WTC11 (cell line): ENCODE measurements around the gene GPHA2. TPM values are rescaled to one million over a fixed set of nuclear protein-coding genes. Genes with fewer than 3 reads are reported as not detected.

Experiments used
- ATAC-seq: fragments of 200-7000 bp; cut with Tn5 transposase; 2 replicates; pipeline ENCODE4 v1.10.0; 2021; ENCODE audit warnings: mild to moderate bottlenecking, moderate library complexity
- CTCF ChIA-PET: fragments of 300-600 bp; sonication (Branson Sonifier 250); formaldehyde crosslinking; loops from one replicate; lab custom pipeline; 2021; ENCODE audit warnings: antibody characterized with exemption; lab: Charles Lee
- POLR2A ChIA-PET: fragments of 350-600 bp; sonication (Branson Sonifier 250); formaldehyde crosslinking; loops from one replicate; lab custom pipeline; 2021; ENCODE audit warnings: antibody characterized with exemption; lab: Charles Lee
- DNase-seq: peaks from one replicate; pipeline ENCODE4 v3.0.0; 2021; ENCODE audit warnings: low spot score
- H3K27ac Mint-ChIP-seq: 2 replicates; pipeline ENCODE4 v1.8.0; 2021; ENCODE audit warnings: mixed read lengths
- H3K27me3 Mint-ChIP-seq: 2 replicates; pipeline ENCODE4 v1.8.0; 2021; ENCODE audit warnings: low read depth, mild to moderate bottlenecking, moderate library complexity, mixed read lengths
- H3K36me3 Mint-ChIP-seq: 2 replicates; pipeline ENCODE4 v1.8.0; 2021; ENCODE audit warnings: mixed read lengths
- H3K4me1 Mint-ChIP-seq: 2 replicates; pipeline ENCODE4 v1.8.0; 2022; ENCODE audit warnings: mixed read lengths
- H3K4me3 Mint-ChIP-seq: 2 replicates; pipeline ENCODE4 v1.8.0; 2021; ENCODE audit warnings: mild to moderate bottlenecking, moderate library complexity, mixed read lengths
- H3K9me3 Mint-ChIP-seq: 2 replicates; pipeline ENCODE4 v1.8.0; 2021; ENCODE audit warnings: mixed read lengths
- ATF1 ChIP-seq: sonication (generic); formaldehyde crosslinking; IDR thresholded peaks from 2 replicates; pipeline ENCODE4 v1.8.1; 2023; ENCODE audit warnings: mild to moderate bottlenecking, moderate library complexity, missing genetic modification reagents
- ELF4 ChIP-seq: sonication (generic); formaldehyde crosslinking; IDR thresholded peaks from 2 replicates; pipeline ENCODE4 v1.8.1; 2022; ENCODE audit warnings: low read depth, mild to moderate bottlenecking, moderate library complexity, missing genetic modification reagents
- FOXP1 ChIP-seq: sonication (generic); formaldehyde crosslinking; IDR thresholded peaks from 2 replicates; pipeline ENCODE4 v1.8.0; 2022; ENCODE audit warnings: missing genetic modification reagents, mild to moderate bottlenecking, moderate library complexity, borderline replicate concordance
- KAT7 ChIP-seq: sonication (generic); formaldehyde crosslinking; IDR thresholded peaks from 2 replicates; pipeline ENCODE4 v1.8.1; 2023; ENCODE audit warnings: missing genetic modification reagents, mild to moderate bottlenecking, borderline replicate concordance
- MYBL2 ChIP-seq: sonication (generic); formaldehyde crosslinking; IDR thresholded peaks from 2 replicates; pipeline ENCODE4 v1.8.1; 2023; ENCODE audit warnings: mild to moderate bottlenecking, moderate library complexity, missing genetic modification reagents
- NR1H2 ChIP-seq: sonication (generic); formaldehyde crosslinking; IDR thresholded peaks from 2 replicates; pipeline ENCODE4 v1.9.0; 2021; ENCODE audit warnings: mild to moderate bottlenecking, moderate library complexity, missing genetic modification reagents
- RELA ChIP-seq: sonication (generic); formaldehyde crosslinking; IDR thresholded peaks from 2 replicates; pipeline ENCODE4 v1.8.1; 2022; ENCODE audit warnings: missing genetic modification reagents, mild to moderate bottlenecking, borderline replicate concordance
- SMAD3 ChIP-seq: sonication (generic); formaldehyde crosslinking; IDR thresholded peaks from 2 replicates; pipeline ENCODE4 v1.8.0; 2022; ENCODE audit warnings: missing genetic modification reagents, mild to moderate bottlenecking, borderline replicate concordance
- SMAD4 ChIP-seq: sonication (generic); formaldehyde crosslinking; IDR thresholded peaks from 2 replicates; pipeline ENCODE4 v1.8.0; 2022; ENCODE audit warnings: mild to moderate bottlenecking, missing genetic modification reagents
- SOX15 ChIP-seq: fragments of 250-450 bp; sonication (Bioruptor Pico); IDR thresholded peaks from 2 replicates; pipeline ENCODE4 v1.9.0; 2021; ENCODE audit warnings: mild to moderate bottlenecking
- TEAD4 ChIP-seq: sonication (generic); formaldehyde crosslinking; IDR thresholded peaks from 2 replicates; pipeline ENCODE4 v1.8.0; 2022; ENCODE audit warnings: mild to moderate bottlenecking, missing genetic modification reagents
- TP53 ChIP-seq: sonication (generic); formaldehyde crosslinking; IDR thresholded peaks from 2 replicates; pipeline ENCODE4 v1.8.1; 2023; ENCODE audit warnings: mild to moderate bottlenecking, missing genetic modification reagents
- ZMAT4 ChIP-seq: fragments of 250-450 bp; sonication (Bioruptor Pico); IDR thresholded peaks from 2 replicates; pipeline ENCODE4 v1.9.0; 2021; ENCODE audit warnings: mild to moderate bottlenecking
- ZNF121 ChIP-seq: sonication (generic); formaldehyde crosslinking; IDR thresholded peaks from 2 replicates; pipeline ENCODE4 v1.8.0; 2023; ENCODE audit warnings: missing genetic modification reagents
- ZNF232 ChIP-seq: sonication (generic); formaldehyde crosslinking; IDR thresholded peaks from 2 replicates; pipeline ENCODE4 v1.8.0; 2022; ENCODE audit warnings: mild to moderate bottlenecking, missing genetic modification reagents
- ZNF396 ChIP-seq: fragments of 250-450 bp; sonication (Bioruptor Pico); IDR thresholded peaks from 2 replicates; pipeline ENCODE4 v1.8.0; 2021; ENCODE audit warnings: mild to moderate bottlenecking, moderate library complexity, borderline replicate concordance
- ZNF423 ChIP-seq: fragments of 250-450 bp; sonication (Bioruptor Pico); IDR thresholded peaks from 2 replicates; pipeline ENCODE4 v2.1.2; 2022; ENCODE audit warnings: mild to moderate bottlenecking, moderate library complexity
- total RNA-seq: library from RNA; stranded (reverse); gene quantifications from 3 replicates; pipeline ENCODE4 v1.2.3, GENCODE V29; 2021
- TF ChIP-seq, protein P1 (sequence below): sonication (generic); formaldehyde crosslinking; IDR thresholded peaks from 2 replicates; pipeline ENCODE4 v1.8.1; 2022; ENCODE audit warnings: mild to moderate bottlenecking, moderate library complexity, missing genetic modification reagents
- TF ChIP-seq, protein P2 (sequence below): sonication (generic); formaldehyde crosslinking; IDR thresholded peaks from 2 replicates; pipeline ENCODE4 v1.8.0; 2023; ENCODE audit warnings: missing genetic modification reagents
- TF ChIP-seq, protein P3 (sequence below): sonication (generic); formaldehyde crosslinking; IDR thresholded peaks from 2 replicates; pipeline ENCODE4 v1.8.0; 2022; ENCODE audit warnings: mild to moderate bottlenecking, missing genetic modification reagents
- TF ChIP-seq, protein P4 (sequence below): sonication (generic); formaldehyde crosslinking; IDR thresholded peaks from 2 replicates; pipeline ENCODE4 v1.8.1; 2022; ENCODE audit warnings: mild to moderate bottlenecking, missing genetic modification reagents, moderate library complexity, borderline replicate concordance
- TF ChIP-seq, protein P5 (sequence below): fragments of 200-600 bp; IDR thresholded peaks from 2 replicates; pipeline ENCODE4 v1.8.0; 2022; ENCODE audit warnings: antibody characterized with exemption

GPHA2 gene
- total RNA-seq, 1 experiment from 2014 or later = 1.6 TPM

- TF ChIP-seq, protein P1, sequence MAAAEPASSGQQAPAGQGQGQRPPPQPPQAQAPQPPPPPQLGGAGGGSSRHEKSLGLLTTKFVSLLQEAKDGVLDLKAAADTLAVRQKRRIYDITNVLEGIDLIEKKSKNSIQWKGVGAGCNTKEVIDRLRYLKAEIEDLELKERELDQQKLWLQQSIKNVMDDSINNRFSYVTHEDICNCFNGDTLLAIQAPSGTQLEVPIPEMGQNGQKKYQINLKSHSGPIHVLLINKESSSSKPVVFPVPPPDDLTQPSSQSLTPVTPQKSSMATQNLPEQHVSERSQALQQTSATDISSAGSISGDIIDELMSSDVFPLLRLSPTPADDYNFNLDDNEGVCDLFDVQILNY = no peak
- no peak for TF ChIP-seq NR1H2
- TF ChIP-seq ZMAT4 (CRISPR knock-in tag) = no peak
These were observed 37.6 kb downstream of the GPHA2 start (continued) for GRCh38 chr11:64898076-64898445.

- no peaks in the 10 kb centered on the region for H3K9me3 Mint-ChIP-seq
- H3K36me3 Mint-ChIP-seq = peaks cover 6% of the 10 kb centered on the region; the same call in 1 of the 2 replicates
- ATAC-seq (no peak), DNase-seq (no peak)
- POLR2A ChIA-PET = no interaction called here
- 0 out of 2 replicates have a peak, but pooled peaks cover 2% of the 10 kb centered on the region for H3K4me1 Mint-ChIP-seq
- no peak overlapping the region for H3K27ac Mint-ChIP-seq
- no peak overlapping the region for H3K4me3 Mint-ChIP-seq
- no peaks in the 10 kb centered on the region for H3K27me3 Mint-ChIP-seq
- TF ChIP-seq KAT7 (no peak), SOX15 (CRISPR knock-in tag) (no peak), FOXP1 (CRISPR knock-in tag) (no peak), SMAD3 (CRISPR knock-in tag) (no peak), SMAD4 (CRISPR knock-in tag) (no peak), RELA (CRISPR knock-in tag) (no peak), ATF1 (no peak), MYBL2 (CRISPR knock-in tag) (no peak), TP53 (CRISPR knock-in tag) (no peak), TEAD4 (no peak), ZMAT4 (CRISPR knock-in tag) (no peak)
- TF ChIP-seq, protein P2, sequence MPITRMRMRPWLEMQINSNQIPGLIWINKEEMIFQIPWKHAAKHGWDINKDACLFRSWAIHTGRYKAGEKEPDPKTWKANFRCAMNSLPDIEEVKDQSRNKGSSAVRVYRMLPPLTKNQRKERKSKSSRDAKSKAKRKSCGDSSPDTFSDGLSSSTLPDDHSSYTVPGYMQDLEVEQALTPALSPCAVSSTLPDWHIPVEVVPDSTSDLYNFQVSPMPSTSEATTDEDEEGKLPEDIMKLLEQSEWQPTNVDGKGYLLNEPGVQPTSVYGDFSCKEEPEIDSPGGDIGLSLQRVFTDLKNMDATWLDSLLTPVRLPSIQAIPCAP (CRISPR knock-in tag) = no peak
- TF ChIP-seq, protein P3, sequence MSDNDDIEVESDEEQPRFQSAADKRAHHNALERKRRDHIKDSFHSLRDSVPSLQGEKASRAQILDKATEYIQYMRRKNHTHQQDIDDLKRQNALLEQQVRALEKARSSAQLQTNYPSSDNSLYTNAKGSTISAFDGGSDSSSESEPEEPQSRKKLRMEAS (CRISPR knock-in tag) = no peak
- CTCF ChIA-PET = interaction anchor here (3.4 to 22.9 kb wide), 2 partner anchors 9 to 50 kb away, joined by 21 to 372 read pairs; partner anchors contain the start of gene CDC42BPG
These were observed 38.2 kb downstream of the GPHA2 start for GRCh38 chr11:64897381-64898075.

GRCh38 chr11:64896448-64897022 lies 39.2 kb downstream of the GPHA2 start:
- 0 out of 2 replicates have a peak, but pooled peaks cover 3% of the 10 kb centered on the region for H3K36me3 Mint-ChIP-seq
- 0 out of 2 replicates have a peak, but pooled peaks cover 2% of the 10 kb centered on the region for H3K4me1 Mint-ChIP-seq
- no peak for DNase-seq
- no peak overlapping the region for H3K4me3 Mint-ChIP-seq
- H3K9me3 Mint-ChIP-seq = no peaks in the 10 kb centered on the region
- no peaks in the 10 kb centered on the region for H3K27me3 Mint-ChIP-seq
- POLR2A ChIA-PET = interaction anchor here (0.7 kb wide), 1 partner anchor 1990 kb away, joined by 3 read pairs; no protein-coding TSS in a partner anchor
- CTCF ChIA-PET = interaction anchor here (1.3 to 22.9 kb wide), 4 partner anchors 8 to 100 kb away, joined by 4 to 372 read pairs (median 14); partner anchors contain the start of genes BATF2, CDC42BPG and GPHA2
- no peak overlapping the region for H3K27ac Mint-ChIP-seq
- no peak for ATAC-seq
- TF ChIP-seq ZNF423 (CRISPR knock-in tag) (no peak), ELF4 (no peak), ZNF121 (no peak), ZNF232 (CRISPR knock-in tag) (no peak), ZNF396 (CRISPR knock-in tag) (no peak)
- TF ChIP-seq, protein P4, sequence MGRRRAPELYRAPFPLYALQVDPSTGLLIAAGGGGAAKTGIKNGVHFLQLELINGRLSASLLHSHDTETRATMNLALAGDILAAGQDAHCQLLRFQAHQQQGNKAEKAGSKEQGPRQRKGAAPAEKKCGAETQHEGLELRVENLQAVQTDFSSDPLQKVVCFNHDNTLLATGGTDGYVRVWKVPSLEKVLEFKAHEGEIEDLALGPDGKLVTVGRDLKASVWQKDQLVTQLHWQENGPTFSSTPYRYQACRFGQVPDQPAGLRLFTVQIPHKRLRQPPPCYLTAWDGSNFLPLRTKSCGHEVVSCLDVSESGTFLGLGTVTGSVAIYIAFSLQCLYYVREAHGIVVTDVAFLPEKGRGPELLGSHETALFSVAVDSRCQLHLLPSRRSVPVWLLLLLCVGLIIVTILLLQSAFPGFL (CRISPR knock-in tag) = no peak
- TF ChIP-seq, protein P5, sequence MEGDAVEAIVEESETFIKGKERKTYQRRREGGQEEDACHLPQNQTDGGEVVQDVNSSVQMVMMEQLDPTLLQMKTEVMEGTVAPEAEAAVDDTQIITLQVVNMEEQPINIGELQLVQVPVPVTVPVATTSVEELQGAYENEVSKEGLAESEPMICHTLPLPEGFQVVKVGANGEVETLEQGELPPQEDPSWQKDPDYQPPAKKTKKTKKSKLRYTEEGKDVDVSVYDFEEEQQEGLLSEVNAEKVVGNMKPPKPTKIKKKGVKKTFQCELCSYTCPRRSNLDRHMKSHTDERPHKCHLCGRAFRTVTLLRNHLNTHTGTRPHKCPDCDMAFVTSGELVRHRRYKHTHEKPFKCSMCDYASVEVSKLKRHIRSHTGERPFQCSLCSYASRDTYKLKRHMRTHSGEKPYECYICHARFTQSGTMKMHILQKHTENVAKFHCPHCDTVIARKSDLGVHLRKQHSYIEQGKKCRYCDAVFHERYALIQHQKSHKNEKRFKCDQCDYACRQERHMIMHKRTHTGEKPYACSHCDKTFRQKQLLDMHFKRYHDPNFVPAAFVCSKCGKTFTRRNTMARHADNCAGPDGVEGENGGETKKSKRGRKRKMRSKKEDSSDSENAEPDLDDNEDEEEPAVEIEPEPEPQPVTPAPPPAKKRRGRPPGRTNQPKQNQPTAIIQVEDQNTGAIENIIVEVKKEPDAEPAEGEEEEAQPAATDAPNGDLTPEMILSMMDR = no peak
- TF ChIP-seq, protein P1 = no peak
